HG02981 (cell line): ENCODE results near the gene TMEM132C.

Source experiments
- ATAC-seq: cut with Tn5 transposase; IDR thresholded peaks from one replicate; pipeline ENCODE4 v1.9.1; 2021; ENCODE audit warnings: mild to moderate bottlenecking, moderate library complexity; ENCODE audit not compliant: unreplicated experiment

The TMEM132C gene

GRCh38 chr12:128402486-128403243 is 135.7 kb downstream of the TMEM132C start:
- no peak for ATAC-seq

- ATAC-seq = no peak
These were observed 141.7 kb downstream of the TMEM132C start for GRCh38 chr12:128408669-128409068.

DNA sequence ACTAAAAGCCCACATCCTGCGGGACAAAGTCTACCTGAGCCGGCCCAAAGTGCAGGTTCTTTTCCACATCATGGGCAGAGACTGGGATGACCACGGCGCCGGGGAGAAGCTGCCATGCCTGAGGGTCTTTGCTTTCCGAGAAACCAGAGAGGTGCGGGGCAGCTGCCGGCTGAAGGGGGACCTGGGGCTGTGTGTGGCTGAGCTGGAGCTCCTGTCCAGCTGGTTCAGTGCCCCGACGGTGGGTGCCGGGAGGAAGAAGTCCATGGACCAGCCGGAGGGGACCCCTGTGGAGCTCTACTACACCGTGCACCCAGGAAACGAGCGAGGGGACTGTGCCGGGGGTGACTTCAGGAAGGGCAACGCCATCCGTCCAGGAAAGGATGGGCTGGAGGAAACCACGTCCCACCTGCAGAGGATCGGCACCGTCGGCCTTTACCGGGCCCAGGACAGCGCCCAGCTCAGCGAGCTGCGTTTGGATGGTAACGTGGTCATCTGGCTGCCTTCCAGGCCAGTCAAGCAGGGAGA is 148.1 kb downstream of the TMEM132C start:
- ATAC-seq = no peak

DNA sequence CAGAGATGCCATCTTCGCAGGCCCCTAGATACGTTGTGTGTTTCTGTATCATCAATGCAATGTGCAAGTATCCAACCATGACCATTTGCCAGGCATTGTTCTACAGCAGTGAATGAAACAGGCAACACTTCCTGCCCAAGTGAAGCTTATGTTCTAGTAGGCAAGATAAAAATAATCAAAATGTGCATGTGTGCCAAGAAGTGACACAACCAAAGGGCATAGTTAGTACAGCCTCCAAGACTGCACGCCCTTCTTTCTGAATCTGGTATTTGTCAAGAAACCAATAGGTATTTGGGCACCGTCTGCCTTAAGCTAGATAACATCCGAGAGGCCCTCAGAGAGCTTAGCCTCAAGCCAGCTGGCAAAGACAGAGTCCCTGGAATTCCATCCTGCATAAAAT is 152.0 kb downstream of the TMEM132C start:
- no peak for ATAC-seq

DNA sequence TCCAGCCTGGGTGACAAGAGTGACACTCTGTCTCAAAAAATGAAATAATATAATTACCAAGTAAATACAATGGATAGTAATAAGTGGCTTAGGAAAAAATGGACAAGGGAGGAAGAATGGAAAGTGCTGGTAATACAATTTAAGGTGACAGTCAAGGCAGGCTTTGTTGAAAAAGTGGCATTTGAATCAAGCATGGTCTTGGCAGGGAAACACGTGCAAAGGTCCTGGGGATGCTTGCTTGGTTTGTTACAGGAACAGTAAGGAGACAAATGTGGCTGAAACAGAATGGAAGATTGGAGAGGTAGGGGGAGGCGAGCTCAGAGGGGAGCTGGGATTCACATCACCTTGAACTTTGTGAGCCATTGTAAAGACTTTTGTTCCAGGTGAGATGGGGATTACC is 153.2 kb downstream of the TMEM132C start:
- ATAC-seq = no peak

GRCh38 chr12:128421375-128421774 is 154.4 kb downstream of the TMEM132C start:
- ATAC-seq = no peak

GRCh38 chr12:128423205-128423604 is 156.2 kb downstream of the TMEM132C start:
- no peak for ATAC-seq

DNA sequence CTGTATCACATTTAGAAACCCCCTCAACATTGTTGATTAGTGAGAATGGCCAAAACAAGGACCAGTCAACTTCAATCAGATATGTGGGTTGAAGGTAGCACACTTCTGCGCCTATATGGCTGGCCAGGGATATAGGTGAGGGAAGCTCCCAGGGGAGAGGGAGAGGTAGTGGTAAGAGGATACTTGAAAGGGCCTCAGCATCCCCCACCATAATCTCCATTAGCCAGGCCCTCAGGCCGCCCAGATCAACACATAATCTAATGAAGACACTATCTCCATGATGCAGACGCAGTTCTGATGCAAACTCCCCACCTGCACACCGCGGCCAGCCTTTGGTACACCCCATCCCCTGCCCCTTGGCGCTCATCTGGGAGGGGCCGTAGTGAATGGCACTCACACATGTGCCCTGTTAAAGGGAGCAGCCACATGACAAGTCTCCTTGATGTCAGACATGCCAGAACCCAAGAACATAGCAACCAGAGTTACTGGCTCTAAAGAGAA is 158.0 kb downstream of the TMEM132C start:
- ATAC-seq = no peak

DNA sequence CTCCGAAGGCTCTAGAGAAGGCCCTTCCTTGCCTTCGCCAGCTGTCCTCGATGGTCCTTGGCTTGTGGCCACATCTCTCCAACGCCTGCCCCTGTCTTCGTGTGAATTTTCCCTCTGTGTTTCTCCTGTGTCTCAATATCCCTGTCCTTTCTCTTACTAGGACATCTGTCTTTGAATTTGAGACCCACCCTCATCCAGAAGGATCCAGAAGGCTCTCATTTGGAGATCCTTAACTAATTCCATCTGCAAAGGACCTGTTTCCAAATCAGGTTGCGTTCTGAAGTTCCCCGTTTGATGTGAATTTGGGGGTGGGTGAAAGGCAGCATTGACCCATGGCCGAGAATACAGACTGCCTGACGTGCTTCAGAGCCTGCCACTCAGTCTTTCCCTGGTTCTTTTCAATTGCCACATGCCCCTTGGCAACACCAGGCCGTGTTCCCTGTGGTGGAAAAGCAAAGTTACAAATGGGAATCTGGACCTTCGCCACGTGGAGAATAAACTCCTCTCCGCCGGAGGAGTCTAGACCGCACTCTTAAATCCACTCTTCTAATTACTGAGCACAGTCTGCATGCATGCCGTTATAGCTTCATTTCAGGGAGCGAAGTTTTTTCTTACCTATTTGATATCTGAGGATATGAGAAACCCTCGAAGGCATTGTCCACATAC is 158.8 kb downstream of the TMEM132C start:
- ATAC-seq = no peak

DNA sequence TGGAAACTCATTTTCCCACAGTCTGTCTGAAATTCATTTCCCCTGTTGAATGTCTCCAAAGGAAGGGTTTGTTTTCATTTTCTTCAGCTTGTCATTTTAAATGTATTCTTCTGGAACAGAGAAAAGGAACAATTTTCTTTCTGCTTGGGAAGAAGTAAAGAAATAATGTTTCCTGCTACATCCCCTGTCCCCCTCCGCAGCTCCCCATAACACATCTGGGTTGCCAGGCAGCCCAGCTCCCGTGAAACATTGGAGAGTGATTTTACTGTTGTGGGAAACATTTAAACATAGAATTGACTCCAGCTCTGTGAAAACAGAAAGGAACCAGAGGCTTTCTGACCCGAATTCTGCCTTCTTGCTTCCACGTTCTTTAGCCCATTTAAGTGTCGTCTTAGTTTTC is 159.5 kb downstream of the TMEM132C start:
- ATAC-seq = no peak

- no peak for ATAC-seq
These were observed 172.8 kb downstream of the TMEM132C start for GRCh38 chr12:128439796-128440195.

DNA sequence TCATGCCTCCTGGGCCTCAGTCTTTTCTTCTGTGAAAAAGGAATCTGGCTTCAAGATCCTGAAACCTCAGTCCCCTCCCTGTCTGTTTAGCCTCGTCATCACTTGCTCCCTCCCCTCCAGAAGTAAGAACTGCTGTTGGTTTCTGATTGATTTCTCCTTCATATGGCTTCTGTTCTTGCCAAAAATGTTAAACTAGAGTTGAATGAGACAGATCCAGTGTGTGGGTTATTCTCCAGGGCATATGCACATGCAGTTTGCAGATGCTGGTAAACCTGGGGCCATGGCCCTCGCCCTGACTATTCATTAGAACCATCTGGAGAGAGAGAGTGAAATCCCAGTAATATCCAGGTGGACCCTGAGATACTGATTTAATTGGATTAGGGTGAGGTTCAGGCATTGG is 175.1 kb downstream of the TMEM132C start:
- ATAC-seq = no peak

DNA sequence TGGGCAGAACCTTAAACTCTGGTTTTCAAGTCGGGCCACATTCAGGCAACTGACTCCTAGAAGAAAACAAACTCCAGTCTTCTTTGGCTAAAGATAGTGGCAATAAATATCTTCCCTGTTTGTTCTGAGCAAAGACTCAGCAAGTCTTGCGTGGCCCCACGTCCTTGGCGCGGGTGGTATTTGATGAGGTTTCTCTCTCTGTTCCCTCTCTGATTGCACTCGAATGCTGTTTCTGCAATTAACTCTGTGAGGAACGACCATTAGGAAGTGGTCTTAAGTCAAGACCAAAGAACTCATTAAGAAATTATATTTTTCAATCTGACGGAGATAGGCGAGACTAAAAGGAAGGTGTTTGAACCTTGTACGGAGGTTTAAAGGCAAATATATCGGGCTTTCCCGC is 177.6 kb downstream of the TMEM132C start:
- no peak for ATAC-seq

DNA sequence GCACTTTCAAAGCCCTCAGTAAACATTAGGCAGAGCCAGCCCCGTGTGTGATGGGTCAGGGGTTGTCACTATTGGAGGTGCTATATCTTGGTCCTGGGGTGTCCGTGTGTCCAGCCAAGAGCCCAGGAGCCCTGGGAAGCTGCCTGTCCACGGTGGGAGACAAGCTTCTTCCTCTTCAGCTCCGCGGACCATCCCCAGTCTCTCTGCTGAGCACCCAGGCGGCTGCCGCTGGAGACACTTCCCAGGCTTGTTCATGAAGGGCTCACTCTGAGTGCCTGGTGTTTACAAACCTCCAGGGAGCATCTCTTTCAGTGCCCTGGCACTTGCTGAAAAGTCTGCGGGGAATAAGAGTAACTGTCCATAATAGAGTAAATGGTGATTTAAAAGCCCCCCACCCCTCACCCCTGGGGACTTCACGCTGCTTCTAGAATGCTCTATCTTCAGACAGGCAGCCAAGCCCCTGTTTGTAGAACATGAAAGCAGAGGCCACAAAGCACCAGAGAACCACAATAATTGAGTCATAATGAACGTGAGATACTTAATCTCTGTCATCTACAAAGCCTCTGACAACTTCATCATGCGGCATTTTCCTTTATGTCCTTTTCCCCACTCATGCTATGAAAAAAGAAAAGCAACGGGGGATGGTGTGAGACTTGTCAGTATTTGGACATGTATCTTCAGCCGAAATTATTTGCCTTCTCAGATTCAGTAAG is 178.6 kb downstream of the TMEM132C start:
- no peak for ATAC-seq

DNA sequence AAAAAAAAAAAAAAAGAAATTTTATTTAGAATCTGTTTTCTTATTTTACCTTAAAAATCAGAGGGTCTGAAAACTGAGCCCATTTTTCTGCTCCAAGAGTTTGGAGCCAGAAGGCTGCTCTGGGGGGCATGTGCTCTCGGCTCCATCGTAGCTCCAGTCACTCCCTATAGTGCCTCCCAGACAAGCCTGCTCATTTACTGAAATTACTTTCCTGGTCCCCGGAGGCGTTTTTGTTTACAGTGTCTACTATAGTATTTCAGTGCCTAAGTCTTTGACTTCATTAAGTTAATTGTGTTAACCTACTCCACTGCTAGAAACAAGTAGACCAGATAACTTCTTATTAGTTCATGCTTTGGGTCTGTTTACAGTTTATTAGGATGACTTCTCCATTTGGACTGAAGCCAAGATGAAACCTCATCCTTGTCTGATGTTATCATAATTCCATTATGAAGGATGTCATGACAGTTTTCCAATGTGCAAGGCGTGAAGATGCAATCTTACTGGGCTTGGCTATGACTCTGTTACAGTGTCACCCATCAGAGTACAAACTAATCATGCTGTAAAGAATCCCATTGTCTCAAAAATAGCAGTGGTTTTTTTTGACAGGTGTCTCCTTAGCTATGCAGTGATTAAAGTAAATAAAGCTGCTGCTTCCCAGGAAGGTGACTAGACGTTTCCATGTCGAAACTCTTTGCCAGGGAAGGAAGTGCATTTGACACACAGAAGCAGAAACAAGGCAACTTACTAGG is 182.3 kb downstream of the TMEM132C start:
- no peak for ATAC-seq

GRCh38 chr12:128450810-128451209 is 183.8 kb downstream of the TMEM132C start:
- ATAC-seq = no peak

- no peak for ATAC-seq
These were observed 188.9 kb downstream of the TMEM132C start for GRCh38 chr12:128455851-128456250.

DNA sequence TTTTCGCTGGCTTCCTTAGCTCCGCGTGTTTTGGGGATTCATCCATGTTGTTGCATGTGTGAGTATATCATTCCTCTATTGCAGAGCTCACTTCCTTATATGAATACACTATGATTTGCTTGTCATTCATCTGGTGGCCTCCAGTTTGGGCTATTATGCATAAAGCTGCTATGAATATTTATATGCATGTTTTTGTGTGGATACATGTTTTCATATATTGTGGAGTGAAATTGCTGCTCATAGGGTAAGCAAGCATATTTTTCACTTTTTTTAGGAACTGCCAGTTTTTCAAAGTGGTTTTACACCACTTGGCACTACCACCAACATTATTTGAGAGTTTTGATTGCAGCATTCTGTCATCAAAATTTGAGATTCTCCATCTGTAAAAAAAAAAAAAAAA is 190.0 kb downstream of the TMEM132C start:
- no peak for ATAC-seq

DNA sequence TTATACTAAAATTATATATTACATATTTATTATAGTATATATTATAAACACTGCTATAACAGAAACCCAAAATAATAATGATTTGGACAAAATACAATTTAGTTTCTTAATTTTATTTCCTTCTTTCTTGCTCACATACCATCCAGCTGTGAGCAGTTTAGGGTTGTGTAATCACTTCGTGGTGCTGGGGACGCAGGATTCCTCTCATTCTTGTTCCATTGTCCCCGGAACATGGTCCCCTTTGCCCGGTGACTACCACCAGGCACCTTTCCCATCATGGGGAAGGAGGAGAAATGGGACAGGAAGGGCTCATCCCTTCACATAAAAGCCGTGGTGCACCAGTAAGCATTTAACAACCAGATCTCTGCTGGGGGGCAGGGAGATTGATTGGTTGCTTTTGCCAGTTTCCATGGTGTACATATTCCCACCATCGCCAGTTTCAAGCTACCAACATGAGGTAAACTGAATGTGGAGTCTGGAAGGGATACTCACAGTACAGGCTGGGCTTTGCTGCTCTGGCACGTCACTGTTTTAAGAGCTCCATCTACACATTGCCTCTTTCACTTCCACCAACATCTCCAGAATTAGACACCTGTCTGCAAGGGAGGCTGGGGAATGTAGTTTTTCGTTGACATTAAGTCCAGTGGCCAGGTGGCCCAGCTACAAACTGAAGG is 191.5 kb downstream of the TMEM132C start:
- no peak for ATAC-seq

DNA sequence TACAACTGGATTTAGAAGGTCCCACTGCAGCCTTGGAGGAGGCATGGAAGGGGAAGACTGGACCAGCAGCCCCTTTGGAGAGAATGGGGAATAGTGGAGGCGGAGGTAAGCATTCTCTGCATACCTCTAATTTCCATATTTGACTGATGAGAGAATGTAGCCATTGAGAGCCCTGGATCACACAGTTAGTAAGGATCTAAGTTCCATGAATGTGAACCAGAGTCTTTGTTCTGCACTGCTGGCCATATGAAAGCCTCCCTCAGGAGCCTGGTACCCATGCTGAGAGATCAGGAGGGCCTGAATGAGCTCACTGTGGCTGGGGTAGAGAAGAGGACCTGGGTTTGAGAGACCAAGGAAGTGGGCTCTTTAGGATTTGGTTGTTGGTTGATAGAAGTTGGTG is 192.1 kb downstream of the TMEM132C start:
- ATAC-seq = no peak
